ENCODE measurements around the gene ASTN2. TPM values are rescaled to one million over a fixed set of nuclear protein-coding genes. Genes with fewer than 3 reads are reported as not detected.

ASTN2 gene
- total and polyA plus RNA-seq, 10 of the 15 experiments (the other 5 are each of a cell fraction or from before 2014, with no cell fraction given), result 1.4 to 15.7 (median 7.0) TPM

GRCh38 chr9:116555556-116556155 is 859.2 kb downstream of the ASTN2 start:
- Histone ChIP-seq H3K36me3 (ENCODE audit: control insufficient read depth in 2 of 2, insufficient read depth in 2 of 2, low read length in 1 of 2) (no peaks in the 10 kb centered on the region), H3K4me3 (no peak overlapping the region), H4K20me1 (ENCODE audit: control insufficient read depth, insufficient read depth) (no peaks in the 10 kb centered on the region), H3K9ac (ENCODE audit: control insufficient read depth, insufficient read depth, low read length) (no peak overlapping the region), H3K27ac (ENCODE audit: control insufficient read depth, insufficient read depth) (no peak overlapping the region), H3K4me1 (ENCODE audit: control insufficient read depth, insufficient read depth, low read length) (no peaks in the 10 kb centered on the region), H2AFZ (ENCODE audit: control insufficient read depth, low read depth, low read length) (no peak overlapping the region), H3K27me3 (replicated peaks in 1 of 2; ENCODE audit: control insufficient read depth in 2 of 2, insufficient read depth in 2 of 2, low read length in 1 of 2) (no peaks in the 10 kb centered on the region), H3K79me2 (ENCODE audit: control insufficient read depth, insufficient read depth, low read length) (no peaks in the 10 kb centered on the region), H3K4me2 (ENCODE audit: control insufficient read depth, insufficient read depth) (no peak overlapping the region), H3K9me3 (replicated peaks; ENCODE audit: control insufficient read depth, insufficient read depth, low read length) (no peaks in the 10 kb centered on the region)
- ATAC-seq (no peak), DNase-seq (ENCODE audit: low read depth, low spot score) (no peak), FAIRE-seq (no peak)
- RAD21 ChIA-PET (ENCODE audit: unreplicated experiment), result no interaction called here
- POLR2A ChIA-PET, result interaction anchor here (0.6 kb wide), 1 partner anchor 977 kb away, joined by 4 read pairs; no protein-coding TSS in a partner anchor
- CTCF ChIA-PET, result no interaction called here
- no TSS peak for BruUV-seq (replicated peaks)
- intact Hi-C loops (cut with micrococcal nuclease; ENCODE audit: unreplicated experiment), result loop anchor here (10.0 kb wide), 1 partner anchor 291 kb away; no protein-coding TSS in a partner anchor
- WGBS (ENCODE audit: insufficient coverage, insufficient replicate concordance, low lambda C conversion rate, missing lambda C conversion rate), result 29% methylated on average over 3 of the region's 3 CpGs
- in situ Hi-C loops (cut with MboI), result no loop called here
- SMC1A ChIA-PET (ENCODE audit: uncharacterized antibody, unreplicated experiment), result no interaction called here
- no peak for TF ChIP-seq MTA3 (IDR thresholded peaks at IDR 0.05; ENCODE audit: borderline replicate concordance, low read length)
- TF ChIP-seq RAD51 (IDR thresholded peaks at IDR 0.05), result no peak
- no peak for TF ChIP-seq BACH1 (IDR thresholded peaks at IDR 0.05; ENCODE audit: borderline replicate concordance)
- TF ChIP-seq ZSCAN29 (IDR thresholded peaks at IDR 0.05), result no peak
- no peak for TF ChIP-seq ZNF592 (IDR thresholded peaks at IDR 0.05)
- no peak for TF ChIP-seq NFYA (IDR thresholded peaks at IDR 0.05; ENCODE audit: borderline replicate concordance, low read depth, low read length)
- no peak for TF ChIP-seq ZNF207 (IDR thresholded peaks at IDR 0.05; ENCODE audit: borderline replicate concordance)
- no peak for TF ChIP-seq BHLHE40 (IDR thresholded peaks at IDR 0.05; ENCODE audit: borderline replicate concordance in 1 of 2, low read depth in 2 of 2, low read length in 1 of 2)
- TF ChIP-seq ATF3 (IDR thresholded peaks at IDR 0.05; ENCODE audit: borderline replicate concordance, extremely low read depth, low read depth, low read length), result no peak
- no peak for TF ChIP-seq CTCF (IDR thresholded peaks at IDR 0.05 in 2 of 3, conservative IDR thresholded peaks at IDR 0.05 in 1 of 3; ENCODE audit: control insufficient read depth in 2 of 3, extremely low read depth in 1 of 3, insufficient read depth in 1 of 3, low read depth in 3 of 3, low read length in 3 of 3)
- no peak for TF ChIP-seq PRDM15 (CRISPR knock-in tag; IDR thresholded peaks at IDR 0.05)
- TF ChIP-seq MYC (IDR thresholded peaks at IDR 0.05; ENCODE audit: insufficient read depth, insufficient read length, insufficient replicate concordance, low read length, severe bottlenecking), result no peak
- TF ChIP-seq KAT2A (conservative IDR thresholded peaks at IDR 0.05; ENCODE audit: control insufficient read depth, low read depth, low read length), result no peak
